KMS-11 (cell line): ENCODE measurements around the gene CRKL.

Source experiments
- H2AFZ ChIP-seq: fragments of 200-600 bp; sonication (generic); 2 replicates; pipeline ENCODE4 v1.6.1; 2016; ENCODE audit warnings: antibody characterized with exemption, mixed run types, low read depth
- H3K27ac ChIP-seq: fragments of 200-600 bp; sonication (generic); 2 replicates; pipeline ENCODE4 v1.6.1; 2016; ENCODE audit warnings: mild to moderate bottlenecking, mixed run types
- H3K27me3 ChIP-seq: fragments of 200-600 bp; sonication (generic); 2 replicates; pipeline ENCODE4 v1.6.1; 2017; ENCODE audit warnings: mild to moderate bottlenecking, low read depth, mixed run types, moderate library complexity; ENCODE audit not compliant: insufficient read depth
- H3K36me3 ChIP-seq: fragments of 200-600 bp; sonication (generic); 2 replicates; pipeline ENCODE4 v1.6.1; 2017; ENCODE audit warnings: mild to moderate bottlenecking, mixed run types; ENCODE audit not compliant: insufficient read depth
- H3K4me1 ChIP-seq: fragments of 200-600 bp; sonication (generic); 2 replicates; pipeline ENCODE4 v1.6.1; 2016; ENCODE audit warnings: mild to moderate bottlenecking, low read depth, mixed run types; ENCODE audit not compliant: poor library complexity, severe bottlenecking
- H3K4me2 ChIP-seq: fragments of 200-600 bp; sonication (generic); 2 replicates; pipeline ENCODE4 v1.7.0; 2016; ENCODE audit warnings: mild to moderate bottlenecking, mixed run types
- H3K4me3 ChIP-seq: fragments of 200-600 bp; sonication (generic); IDR thresholded peaks from 2 replicates; pipeline ENCODE4 v1.6.1; 2017; ENCODE audit warnings: low read depth, low read length, mixed read lengths; ENCODE audit not compliant: insufficient read depth
- H3K79me2 ChIP-seq: fragments of 200-600 bp; sonication (generic); 2 replicates; pipeline ENCODE4 v1.6.1; 2016; ENCODE audit warnings: low read depth, mixed run types; ENCODE audit not compliant: insufficient read depth
- H3K9ac ChIP-seq: fragments of 200-600 bp; sonication (generic); 2 replicates; pipeline ENCODE4 v1.6.1; 2016; ENCODE audit warnings: mild to moderate bottlenecking, mixed run types
- H4K20me1 ChIP-seq: fragments of 200-600 bp; sonication (generic); 2 replicates; pipeline ENCODE4 v1.6.1; 2016; ENCODE audit warnings: mild to moderate bottlenecking, mixed run types; ENCODE audit not compliant: insufficient read depth
- TF ChIP-seq, protein P1 (sequence below): fragments of 200-600 bp; sonication (generic); conservative IDR thresholded peaks from 2 replicates; pipeline ENCODE4 v1.6.1; 2017; ENCODE audit warnings: low read depth, mild to moderate bottlenecking, antibody characterized with exemption, low read length, moderate library complexity, mixed read lengths

Gene CRKL

DNA sequence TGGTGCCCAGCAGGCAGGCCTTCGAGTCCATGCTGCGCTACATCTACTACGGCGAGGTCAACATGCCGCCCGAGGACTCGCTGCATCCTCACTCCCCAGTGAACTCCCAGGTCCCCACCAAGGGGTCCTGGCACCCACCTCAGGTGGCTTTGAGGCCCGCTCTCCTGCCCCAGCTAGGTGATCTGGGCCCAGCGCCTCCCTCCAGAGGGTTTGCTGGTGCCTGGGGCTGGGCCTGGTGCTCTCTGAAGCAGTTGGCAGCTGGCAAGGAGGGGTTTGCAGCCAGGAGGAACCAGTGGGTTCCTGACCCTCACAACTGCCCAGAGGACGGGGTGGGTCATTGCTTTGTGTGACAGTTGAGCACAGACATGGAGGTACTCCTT lies 78.8 kb downstream of the CRKL start:
- Histone ChIP-seq H3K79me2 (peaks cover 16% of the 10 kb centered on the region; the same call in 1 of the 2 replicates), H3K4me3 (no peak overlapping the region), H3K4me2 (no peak overlapping the region), H3K4me1 (peaks cover 8% of the 10 kb centered on the region), H2AFZ (no peak overlapping the region), H3K27me3 (no peaks in the 10 kb centered on the region), H4K20me1 (no peaks in the 10 kb centered on the region), H3K27ac (no peak overlapping the region), H3K36me3 (no peaks in the 10 kb centered on the region), H3K9ac (no peak overlapping the region)
- TF ChIP-seq, protein P1, sequence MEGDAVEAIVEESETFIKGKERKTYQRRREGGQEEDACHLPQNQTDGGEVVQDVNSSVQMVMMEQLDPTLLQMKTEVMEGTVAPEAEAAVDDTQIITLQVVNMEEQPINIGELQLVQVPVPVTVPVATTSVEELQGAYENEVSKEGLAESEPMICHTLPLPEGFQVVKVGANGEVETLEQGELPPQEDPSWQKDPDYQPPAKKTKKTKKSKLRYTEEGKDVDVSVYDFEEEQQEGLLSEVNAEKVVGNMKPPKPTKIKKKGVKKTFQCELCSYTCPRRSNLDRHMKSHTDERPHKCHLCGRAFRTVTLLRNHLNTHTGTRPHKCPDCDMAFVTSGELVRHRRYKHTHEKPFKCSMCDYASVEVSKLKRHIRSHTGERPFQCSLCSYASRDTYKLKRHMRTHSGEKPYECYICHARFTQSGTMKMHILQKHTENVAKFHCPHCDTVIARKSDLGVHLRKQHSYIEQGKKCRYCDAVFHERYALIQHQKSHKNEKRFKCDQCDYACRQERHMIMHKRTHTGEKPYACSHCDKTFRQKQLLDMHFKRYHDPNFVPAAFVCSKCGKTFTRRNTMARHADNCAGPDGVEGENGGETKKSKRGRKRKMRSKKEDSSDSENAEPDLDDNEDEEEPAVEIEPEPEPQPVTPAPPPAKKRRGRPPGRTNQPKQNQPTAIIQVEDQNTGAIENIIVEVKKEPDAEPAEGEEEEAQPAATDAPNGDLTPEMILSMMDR = no peak

DNA sequence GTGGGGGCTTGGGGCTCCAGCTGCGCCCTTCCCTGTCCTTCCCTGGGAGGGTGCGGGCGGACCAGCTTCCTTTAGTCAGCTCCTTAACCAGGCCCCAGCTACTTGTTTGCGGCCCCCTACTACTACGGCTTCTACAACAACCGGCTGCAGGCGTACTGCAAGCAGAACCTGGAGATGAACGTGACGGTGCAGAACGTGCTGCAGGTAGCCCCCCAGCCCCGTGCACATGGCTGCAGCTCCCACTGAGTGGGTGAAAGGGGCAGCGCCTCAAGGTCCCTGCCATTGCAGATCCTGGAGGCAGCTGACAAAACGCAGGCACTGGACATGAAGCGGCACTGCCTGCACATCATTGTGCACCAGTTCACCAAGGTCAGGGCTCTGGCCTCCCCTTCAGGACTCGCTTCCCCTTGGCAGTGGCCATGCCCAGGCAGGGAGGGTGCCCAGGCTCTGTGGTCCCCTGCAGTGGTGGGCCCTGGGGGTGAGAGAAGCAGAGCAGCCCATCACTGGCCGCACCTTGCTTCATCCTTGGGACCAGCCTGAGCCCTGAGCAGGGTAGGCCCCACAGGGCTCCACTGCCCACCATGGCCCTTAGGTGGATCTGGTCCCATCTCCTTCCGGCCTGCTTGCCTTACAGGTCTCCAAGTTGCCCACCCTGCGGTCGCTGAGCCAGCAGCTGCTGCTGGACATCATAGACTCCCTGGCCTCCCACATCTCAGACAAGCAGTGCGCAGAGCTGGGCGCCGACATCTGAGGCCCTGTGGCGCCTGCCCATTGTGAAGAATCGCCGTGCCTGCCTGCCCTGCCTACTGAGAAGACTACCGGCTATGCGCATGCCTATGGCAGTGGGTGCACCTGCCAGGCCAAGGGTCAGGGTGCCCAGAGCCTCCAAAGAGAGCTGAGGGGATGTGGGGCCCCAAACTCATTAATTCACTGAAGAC lies 79.7 kb downstream of the CRKL start:
- H3K4me3 ChIP-seq = no peak overlapping the region
- TF ChIP-seq, protein P1 = no peak
- no peak overlapping the region for H3K27ac ChIP-seq
- H4K20me1 ChIP-seq = no peaks in the 10 kb centered on the region
- no peak overlapping the region for H3K4me2 ChIP-seq
- no peaks in the 10 kb centered on the region for H3K27me3 ChIP-seq
- no peak overlapping the region for H2AFZ ChIP-seq
- peaks cover 8% of the 10 kb centered on the region for H3K4me1 ChIP-seq
- H3K9ac ChIP-seq = no peak overlapping the region
- H3K79me2 ChIP-seq = peaks cover 17% of the 10 kb centered on the region; the same call in 1 of the 2 replicates
- H3K36me3 ChIP-seq = no peaks in the 10 kb centered on the region

DNA sequence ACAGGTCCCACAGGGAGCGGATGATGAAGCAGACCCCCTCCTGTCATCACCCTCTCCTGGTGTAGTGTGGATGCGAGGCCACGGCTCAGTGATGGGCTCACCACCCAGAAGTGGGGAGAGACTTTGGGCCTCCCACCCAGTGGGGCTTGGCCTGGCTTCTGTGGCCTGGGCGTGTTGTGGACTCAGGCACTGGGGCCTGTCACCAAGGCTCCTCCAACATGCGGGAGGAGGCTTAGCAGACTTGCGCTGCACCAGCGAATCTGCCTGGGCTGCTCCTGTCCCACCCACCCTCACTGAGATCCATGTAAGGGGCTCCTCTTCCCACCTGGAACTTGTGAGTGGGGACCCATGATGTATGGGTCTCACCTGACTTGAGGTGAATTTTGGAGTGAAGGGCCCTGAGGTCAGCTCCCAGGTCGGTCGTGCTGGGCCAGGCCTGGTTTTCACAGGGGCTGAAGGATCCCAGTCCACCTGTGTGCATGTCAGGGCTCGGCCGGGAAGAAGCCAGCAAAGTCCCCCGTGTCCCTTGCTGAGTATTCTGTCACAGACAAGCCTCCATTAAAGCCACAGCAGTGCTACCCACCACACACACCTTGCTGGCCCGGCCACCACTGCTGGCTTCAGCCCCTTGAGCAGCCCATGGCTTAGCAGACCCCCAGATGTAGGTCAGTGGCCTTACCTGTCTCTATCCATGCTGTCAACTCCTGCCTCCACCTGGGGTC lies 80.5 kb downstream of the CRKL start:
- peaks cover 17% of the 10 kb centered on the region; the same call in 1 of the 2 replicates for H3K79me2 ChIP-seq
- no peak overlapping the region for H3K4me2 ChIP-seq
- no peak overlapping the region for H2AFZ ChIP-seq
- TF ChIP-seq, protein P1 = no peak
- H3K36me3 ChIP-seq = no peaks in the 10 kb centered on the region
- no peaks in the 10 kb centered on the region for H4K20me1 ChIP-seq
- H3K27me3 ChIP-seq = no peaks in the 10 kb centered on the region
- no peak overlapping the region for H3K27ac ChIP-seq
- no peak overlapping the region for H3K9ac ChIP-seq
- peaks cover 8% of the 10 kb centered on the region for H3K4me1 ChIP-seq
- H3K4me3 ChIP-seq = no peak overlapping the region

DNA sequence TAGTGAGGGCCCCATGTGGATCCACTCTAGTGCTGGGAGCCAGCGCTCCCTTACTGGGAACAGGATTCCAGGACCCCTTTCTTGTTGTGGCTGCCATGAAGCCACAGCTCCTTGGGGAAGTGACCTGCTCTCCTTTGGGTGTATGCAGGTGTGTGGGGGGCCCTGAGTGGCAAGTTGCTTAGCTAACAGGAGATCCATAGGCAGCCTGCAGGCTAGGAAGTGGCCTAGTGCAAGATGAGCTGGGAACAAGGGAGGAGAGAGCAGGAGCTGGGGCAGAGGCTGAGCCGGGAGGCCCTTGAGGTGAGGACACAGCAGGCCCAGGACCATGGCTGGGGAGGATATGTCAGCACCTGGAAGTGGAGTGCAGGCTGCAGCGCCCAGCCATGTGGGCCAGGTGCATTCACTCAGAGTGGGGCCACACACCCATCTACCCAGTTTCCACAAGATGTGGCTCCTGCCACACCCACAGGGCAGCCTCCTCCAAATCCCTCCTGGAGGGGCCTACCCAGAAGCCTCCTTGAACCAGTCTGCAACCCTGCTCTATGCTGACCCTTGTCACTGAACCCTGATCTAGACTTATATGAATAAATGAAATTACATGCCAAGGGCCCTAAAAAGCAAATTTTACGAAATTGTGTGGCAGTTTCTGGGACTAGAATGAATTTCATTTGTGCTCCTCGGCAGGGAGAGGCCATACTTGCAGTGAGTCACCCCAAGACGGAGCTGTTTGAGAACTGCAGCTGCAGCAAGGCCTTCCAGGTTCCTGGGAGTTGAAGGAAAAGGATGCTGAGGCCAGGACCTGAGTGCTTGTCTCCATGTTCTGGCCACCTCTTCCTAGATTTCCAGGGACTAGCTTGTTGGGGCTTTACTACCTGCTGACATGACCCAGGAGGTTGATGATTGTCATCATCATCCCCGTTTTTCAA lies 81.5 kb downstream of the CRKL start:
- H3K79me2 ChIP-seq = peaks cover 23% of the 10 kb centered on the region; the same call in 1 of the 2 replicates
- no peak overlapping the region for H3K27ac ChIP-seq
- H3K27me3 ChIP-seq = no peaks in the 10 kb centered on the region
- H4K20me1 ChIP-seq = no peaks in the 10 kb centered on the region
- peaks cover 16% of the 10 kb centered on the region for H3K4me1 ChIP-seq
- H3K36me3 ChIP-seq = no peaks in the 10 kb centered on the region
- H3K4me2 ChIP-seq = no peak overlapping the region
- TF ChIP-seq, protein P1 = no peak
- no peak overlapping the region for H2AFZ ChIP-seq
- no peak overlapping the region for H3K9ac ChIP-seq
- no peak overlapping the region for H3K4me3 ChIP-seq
